ENCODE measurements around the gene FADS1.

- TF ChIP-seq YY1 (IDR thresholded peaks at IDR 0.05; ENCODE audit: insufficient read depth, insufficient read length) (no peak), ZNF274 (IDR thresholded peaks at IDR 0.05; ENCODE audit: low read depth, low read length) (no peak)
These were observed 24.3 kb downstream of the FADS1 start, which contains the start of the genes FEN1 and TMEM258 for GRCh38 chr11:61792310-61793082.
